GM10248 (cell line): Measurements from ENCODE around the gene KIF26A.
A peak's percentile ranks its signal among the peaks of the same experiment; 100 is the strongest.

Experiments
- CTCF ChIA-PET: fragments of 300-600 bp; sonication (Branson Sonifier 250); formaldehyde crosslinking; extraction: SDS; loops from one replicate; lab custom pipeline; 2021; ENCODE audit warnings: antibody characterized with exemption; lab: Yijun Ruan, JAX
- POLR2A ChIA-PET: fragments of 350-650 bp; sonication (Branson Sonifier 250); formaldehyde crosslinking; extraction: SDS; loops from one replicate; lab custom pipeline; 2020; ENCODE audit warnings: antibody characterized with exemption; lab: Yijun Ruan, JAX
- DNase-seq: peaks from one replicate; pipeline ENCODE4 v3.0.0; 2012; ENCODE audit errors: extremely low spot score
- TF ChIP-seq, protein P1 (sequence below): IDR thresholded peaks from 2 replicates; pipeline ENCODE4 v1.5.1; 2012; ENCODE audit warnings: mild to moderate bottlenecking, low read depth; ENCODE audit errors: extremely low read depth, missing control alignments, control extremely low read depth

Gene KIF26A

DNA sequence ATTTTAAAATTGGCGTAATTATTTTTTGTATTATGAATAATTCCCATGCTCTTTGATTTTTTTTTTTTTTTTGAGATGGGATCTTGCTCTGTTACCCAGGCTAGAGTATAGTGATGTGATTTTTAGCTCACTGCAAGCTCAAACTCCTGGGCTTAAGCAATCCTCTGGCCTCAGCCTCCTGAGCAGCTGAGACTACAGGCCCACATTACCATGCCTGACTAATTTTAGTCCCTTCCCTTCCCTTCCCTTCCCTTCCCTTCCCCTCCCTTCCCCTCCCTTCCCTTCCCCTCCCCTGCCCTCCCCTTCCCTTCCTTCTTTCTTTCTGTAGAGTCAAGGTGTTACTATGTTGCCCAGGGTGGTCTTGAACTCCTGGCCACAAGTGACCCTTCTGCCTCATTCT is 9.4 kb upstream of the KIF26A start:
- TF ChIP-seq, protein P1, sequence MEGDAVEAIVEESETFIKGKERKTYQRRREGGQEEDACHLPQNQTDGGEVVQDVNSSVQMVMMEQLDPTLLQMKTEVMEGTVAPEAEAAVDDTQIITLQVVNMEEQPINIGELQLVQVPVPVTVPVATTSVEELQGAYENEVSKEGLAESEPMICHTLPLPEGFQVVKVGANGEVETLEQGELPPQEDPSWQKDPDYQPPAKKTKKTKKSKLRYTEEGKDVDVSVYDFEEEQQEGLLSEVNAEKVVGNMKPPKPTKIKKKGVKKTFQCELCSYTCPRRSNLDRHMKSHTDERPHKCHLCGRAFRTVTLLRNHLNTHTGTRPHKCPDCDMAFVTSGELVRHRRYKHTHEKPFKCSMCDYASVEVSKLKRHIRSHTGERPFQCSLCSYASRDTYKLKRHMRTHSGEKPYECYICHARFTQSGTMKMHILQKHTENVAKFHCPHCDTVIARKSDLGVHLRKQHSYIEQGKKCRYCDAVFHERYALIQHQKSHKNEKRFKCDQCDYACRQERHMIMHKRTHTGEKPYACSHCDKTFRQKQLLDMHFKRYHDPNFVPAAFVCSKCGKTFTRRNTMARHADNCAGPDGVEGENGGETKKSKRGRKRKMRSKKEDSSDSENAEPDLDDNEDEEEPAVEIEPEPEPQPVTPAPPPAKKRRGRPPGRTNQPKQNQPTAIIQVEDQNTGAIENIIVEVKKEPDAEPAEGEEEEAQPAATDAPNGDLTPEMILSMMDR = no peak
- DNase-seq = no peak
- ChIA-PET CTCF (interaction anchor here (0.8 to 3.1 kb wide), 3 partner anchors 9 to 92 kb away, joined by 3 to 24 read pairs (median 3); no protein-coding TSS in a partner anchor), POLR2A (no interaction called here)

DNA sequence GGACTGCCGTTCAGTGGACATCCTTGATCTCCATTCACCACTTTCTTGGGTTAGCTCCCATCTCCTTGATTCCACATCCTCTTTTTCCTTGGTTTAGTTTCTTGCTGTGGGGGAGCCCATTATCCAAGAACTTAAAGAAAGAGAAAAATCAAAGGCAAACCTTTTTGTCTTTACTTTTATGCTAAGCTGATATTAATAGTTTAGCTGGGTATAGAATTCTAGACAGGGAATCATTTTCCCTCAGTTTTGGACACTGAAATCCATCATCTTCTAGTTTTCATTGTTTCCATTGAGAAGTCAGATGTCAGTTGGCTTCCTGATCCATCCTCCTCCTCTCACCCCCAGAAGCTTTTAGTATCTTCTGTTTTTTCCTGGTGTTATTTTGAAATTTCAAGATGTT is 8.8 kb upstream of the KIF26A start:
- DNase-seq = no peak
- CTCF ChIA-PET = interaction anchor here (3.1 kb wide), 1 partner anchor 52 kb away, joined by 24 read pairs; no protein-coding TSS in a partner anchor
- TF ChIP-seq, protein P1 = no peak
- POLR2A ChIA-PET = no interaction called here

DNA sequence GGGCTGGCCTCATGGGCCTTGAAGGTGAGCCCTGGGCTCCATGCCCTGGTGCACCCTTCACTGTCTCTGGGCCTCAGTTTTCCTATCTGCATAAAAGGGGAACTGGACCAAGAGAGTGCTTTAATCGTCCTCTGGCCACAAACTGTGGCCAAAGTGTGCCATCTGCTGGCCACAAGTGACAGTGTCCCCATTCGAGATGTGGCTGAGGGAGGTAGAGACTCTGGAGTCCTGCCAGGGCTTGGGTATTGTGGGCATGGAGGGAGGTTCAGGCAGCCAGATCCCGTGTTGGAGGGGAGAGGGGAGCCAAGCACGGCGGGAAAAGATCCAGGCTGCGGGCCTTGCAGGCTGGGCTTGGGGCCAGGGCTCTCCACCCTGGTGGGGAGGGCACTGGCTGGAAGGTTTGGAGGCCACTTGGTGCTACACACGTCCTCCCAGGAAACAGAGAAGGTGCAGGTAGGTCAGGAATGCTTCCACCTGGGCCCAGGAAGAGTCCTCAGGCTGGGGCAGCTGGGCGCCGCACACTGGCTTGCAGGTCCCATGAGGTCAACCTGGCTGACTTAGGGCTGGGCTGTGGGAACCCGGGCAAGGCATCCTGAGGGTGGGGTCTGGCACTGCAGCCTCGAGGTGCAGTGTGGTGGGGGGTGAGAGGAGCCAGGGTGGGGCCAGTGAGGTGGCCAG is 7.3 kb upstream of the KIF26A start:
- CTCF ChIA-PET = interaction anchor here (0.9 kb wide), 1 partner anchor 53 kb away, joined by 3 read pairs; no protein-coding TSS in a partner anchor
- POLR2A ChIA-PET = no interaction called here
- peak; percentile 64 for DNase-seq
- TF ChIP-seq, protein P1 = peak; percentile 68

DNA sequence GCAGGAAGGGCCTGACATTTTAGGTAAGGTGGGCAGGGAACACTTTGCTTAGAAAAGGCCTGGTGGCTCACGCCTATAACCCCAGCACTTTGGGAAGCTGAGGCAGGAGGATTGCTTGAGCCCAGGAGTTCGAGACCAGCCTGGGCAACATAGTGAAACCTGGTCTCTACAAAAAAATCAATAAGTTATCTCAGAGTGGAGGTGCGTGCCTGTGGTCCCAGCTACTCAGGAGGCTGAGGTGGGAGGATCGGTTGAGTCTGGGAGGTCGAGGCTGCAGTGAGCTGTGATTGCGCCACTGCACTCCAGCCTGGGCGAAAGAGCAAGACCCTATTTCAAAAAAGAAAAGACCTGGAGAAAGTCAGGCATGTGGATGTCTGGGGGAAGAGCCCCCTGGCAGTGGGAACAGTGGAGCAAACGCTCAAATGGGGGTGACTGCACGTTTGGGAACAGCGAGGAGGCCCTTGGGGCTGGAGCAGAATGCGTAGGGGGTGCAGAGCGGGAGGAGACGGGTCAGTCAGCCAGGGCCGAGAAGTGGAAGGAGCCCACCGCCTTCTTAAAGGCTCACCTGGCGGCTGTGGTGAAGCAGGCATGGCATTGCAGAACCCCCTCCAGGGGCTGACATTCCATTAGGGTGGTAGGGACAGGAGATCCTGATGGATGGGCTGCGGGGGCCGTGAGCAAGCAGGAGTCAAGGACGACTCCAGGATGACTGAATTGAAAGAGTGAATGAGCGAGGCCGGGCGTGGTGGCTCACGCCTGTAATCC is 6.2 kb upstream of the KIF26A start:
- CTCF ChIA-PET = interaction anchor here (0.9 kb wide), 2 partner anchors 11 to 54 kb away, joined by 3 to 5 read pairs; no protein-coding TSS in a partner anchor

DNA sequence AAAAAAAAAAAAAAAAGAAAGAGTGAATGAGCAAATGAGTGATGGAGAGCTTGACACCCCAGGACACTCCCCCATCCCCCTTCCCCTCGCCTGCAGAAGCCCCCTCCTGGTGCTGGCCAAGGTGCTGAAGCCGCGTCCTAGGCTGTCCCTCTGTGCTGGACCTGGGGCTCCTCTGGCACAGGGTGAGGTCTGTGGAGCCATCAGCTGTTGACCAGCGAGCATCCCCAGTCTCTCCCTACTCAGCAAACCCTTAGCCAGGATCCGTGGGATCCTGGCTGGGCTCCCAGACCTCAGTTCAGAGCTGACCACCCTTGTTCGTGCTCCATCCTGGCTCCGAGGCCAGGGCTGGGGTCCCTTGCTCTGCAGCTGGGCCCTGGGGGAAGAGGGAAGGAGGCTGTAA is 5.4 kb upstream of the KIF26A start:
- TF ChIP-seq, protein P1 = no peak
- ChIA-PET POLR2A (interaction anchor here (0.7 kb wide), 1 partner anchor 24 kb away, joined by 4 read pairs; no protein-coding TSS in a partner anchor), CTCF (no interaction called here)
- no peak for DNase-seq

More for the DNA sequence above, 6.2 kb upstream of the KIF26A start:
- POLR2A ChIA-PET = interaction anchor here (0.7 kb wide), 1 partner anchor 23 kb away, joined by 4 read pairs; no protein-coding TSS in a partner anchor
- TF ChIP-seq, protein P1 = no peak
- DNase-seq = no peak

DNA sequence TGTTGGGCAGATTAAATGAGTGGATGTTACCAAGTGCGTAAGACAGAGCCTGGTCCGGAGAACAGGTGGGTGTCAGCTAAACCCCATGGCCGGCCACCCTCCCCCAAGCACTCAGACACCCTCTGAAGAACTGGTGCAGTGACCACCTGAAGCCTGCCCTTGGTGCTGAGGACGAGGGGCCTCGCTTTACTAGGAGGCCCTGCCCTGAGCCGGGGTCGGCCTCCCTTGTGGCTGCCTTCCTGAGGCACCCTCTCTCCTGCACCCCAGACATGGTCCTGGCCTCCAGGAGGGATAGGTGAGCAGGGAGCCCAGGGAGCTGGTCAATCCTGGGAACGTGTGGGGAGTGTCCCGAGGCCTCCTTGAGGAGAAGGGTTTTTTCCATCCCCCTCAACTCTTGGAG is 4.9 kb upstream of the KIF26A start:
- POLR2A ChIA-PET = no interaction called here
- CTCF ChIA-PET = no interaction called here
- TF ChIP-seq, protein P1 = no peak

More for the DNA sequence above, 4.9 kb upstream of the KIF26A start:
- no peak for DNase-seq
